Kidney glomerular epithelial cell (primary cell): Measurements from ENCODE around the gene MED14.

ENCODE experiments used
- DNase-seq: peaks from one replicate; lab custom pipeline; 2025; lab: John Stamatoyannopoulos, UW

The MED14 gene

DNA sequence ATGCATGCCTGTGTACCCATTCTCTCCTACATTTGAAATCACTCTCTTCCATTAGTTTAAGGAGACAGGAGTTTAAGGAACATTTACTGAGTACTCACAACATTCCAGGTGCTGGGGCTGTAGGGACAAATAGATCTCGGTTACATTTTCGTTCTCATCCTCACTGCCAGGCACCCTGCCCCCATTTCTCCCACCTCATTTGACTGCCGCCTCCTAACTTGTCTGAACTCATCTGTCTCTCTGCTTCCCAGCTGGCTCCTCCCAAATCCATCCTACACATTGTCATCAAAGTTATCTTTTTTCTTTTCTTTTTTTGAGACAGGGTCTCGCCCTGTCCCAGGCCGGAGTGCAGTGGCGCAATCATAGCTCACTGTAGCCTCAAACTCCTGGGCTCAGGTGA, 131.9 kb downstream of the MED14 start:
- DNase-seq = no peak
